ENCODE data around the gene PLXNB3. TPM values are rescaled to one million over a fixed set of nuclear protein-coding genes. Genes with fewer than 3 reads are reported as not detected.

The PLXNB3 gene
- total and polyA plus RNA-seq, 2 of the 13 experiments (the other 11 are each of a cell fraction or from before 2014, with no cell fraction given): 3.0 to 6.9 TPM

DNA sequence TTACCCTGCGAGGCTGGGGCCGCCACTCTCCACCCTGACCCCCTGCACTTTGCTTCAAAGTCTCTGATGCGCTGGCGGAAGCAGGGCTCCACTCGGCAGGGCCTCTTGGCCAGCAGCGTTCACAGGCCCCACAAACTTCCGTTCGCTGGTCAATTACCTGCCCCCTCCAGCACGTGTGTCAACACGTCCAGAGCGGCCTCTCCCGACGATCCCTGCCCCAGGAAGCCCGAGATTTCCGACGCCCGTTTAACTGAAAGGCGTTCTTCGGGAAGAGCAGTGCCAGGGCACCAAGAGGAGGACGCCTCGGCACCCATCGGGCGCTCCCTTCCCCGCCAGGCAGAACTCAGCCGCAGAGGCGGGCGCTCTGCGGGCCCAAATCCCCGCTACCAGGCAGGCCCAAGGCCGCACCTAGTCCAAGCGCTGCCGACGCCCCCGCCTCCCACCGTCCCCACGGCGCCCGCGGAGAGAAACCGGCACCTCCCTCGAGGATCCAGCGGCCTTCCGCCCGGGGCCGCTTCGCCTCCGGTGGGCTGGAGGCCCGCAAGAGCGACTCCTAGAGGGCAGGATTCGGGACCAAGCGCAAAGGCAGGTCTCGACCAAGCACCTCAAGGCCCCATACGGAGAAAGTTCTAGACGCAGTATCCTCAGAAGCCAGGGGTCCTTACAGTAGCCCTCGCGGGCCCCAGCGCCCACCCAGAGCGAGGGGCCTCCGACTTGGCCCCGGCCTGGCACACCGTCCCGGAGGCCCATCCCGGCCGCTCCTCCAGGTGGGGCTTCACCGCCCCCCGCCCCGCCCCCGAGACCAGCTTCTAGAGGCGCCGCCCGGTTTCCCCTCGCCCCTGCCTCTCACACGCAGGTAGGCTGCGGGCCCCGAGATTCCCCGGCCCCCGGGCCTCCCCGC, 40.4 kb upstream of the PLXNB3 start (continued):
- TF ChIP-seq ZNF879 (CRISPR knock-in tag; IDR thresholded peaks at IDR 0.05) (0 out of 2 replicates have a peak, but pooled peaks have one; percentile 33), ZFP36L1 (CRISPR knock-in tag; IDR thresholded peaks at IDR 0.05) (no peak), ATF7 (IDR thresholded peaks at IDR 0.05) (no peak), ATF7 (CRISPR knock-in tag; IDR thresholded peaks at IDR 0.05) (no peak), POGK (CRISPR knock-in tag; conservative IDR thresholded peaks at IDR 0.05) (peak; percentile 36; the same call in 1 of the 2 replicates), HNF4G (IDR thresholded peaks at IDR 0.05; ENCODE audit: borderline replicate concordance, low read depth, low read length) (no peak), HNF4G (CRISPR knock-in tag; IDR thresholded peaks at IDR 0.05; ENCODE audit: borderline replicate concordance, low read depth) (0 out of 2 replicates have a peak, but pooled peaks have one; percentile 19), NCOA2 (CRISPR knock-in tag; IDR thresholded peaks at IDR 0.05) (0 out of 2 replicates have a peak, but pooled peaks have one; percentile 39), ZNF251 (CRISPR knock-in tag; IDR thresholded peaks at IDR 0.05) (0 out of 2 replicates have a peak, but pooled peaks have one; percentile 20), KDM2A (CRISPR knock-in tag; IDR thresholded peaks at IDR 0.05; ENCODE audit: borderline replicate concordance, low read depth) (peak; percentile 48; the same call in 1 of the 2 replicates), ZNF430 (CRISPR knock-in tag; IDR thresholded peaks at IDR 0.05) (peak; percentile 84; the same call in 1 of the 2 replicates), ZNF317 (CRISPR knock-in tag; IDR thresholded peaks at IDR 0.05) (peak; percentile 46; the same call in 1 of the 2 replicates), ZSCAN25 (CRISPR knock-in tag; IDR thresholded peaks at IDR 0.05) (peak; percentile 85), MAZ (IDR thresholded peaks at IDR 0.05; ENCODE audit: borderline replicate concordance, low read depth, low read length) (no peak), MAZ (CRISPR knock-in tag; IDR thresholded peaks at IDR 0.05; ENCODE audit: low read depth) (peak; percentile 70; the same call in 1 of the 2 replicates), CENPBD1 (CRISPR knock-in tag; IDR thresholded peaks at IDR 0.05; ENCODE audit: borderline replicate concordance, low read depth) (no peak), MYNN (CRISPR knock-in tag; IDR thresholded peaks at IDR 0.05; ENCODE audit: low read depth) (no peak), HOXD1 (CRISPR knock-in tag; IDR thresholded peaks at IDR 0.05) (0 out of 2 replicates have a peak, but pooled peaks have one; percentile 42), HINFP (CRISPR knock-in tag; IDR thresholded peaks at IDR 0.05; ENCODE audit: low read depth) (no peak), NFE2L2 (IDR thresholded peaks at IDR 0.05; ENCODE audit: low read length) (no peak), PHF8 (CRISPR knock-in tag; IDR thresholded peaks at IDR 0.05) (peak; percentile 56; the same call in 1 of the 2 replicates), ZFP90 (CRISPR knock-in tag; IDR thresholded peaks at IDR 0.05; ENCODE audit: borderline replicate concordance) (no peak)
- TF ChIP-seq, protein P1, sequence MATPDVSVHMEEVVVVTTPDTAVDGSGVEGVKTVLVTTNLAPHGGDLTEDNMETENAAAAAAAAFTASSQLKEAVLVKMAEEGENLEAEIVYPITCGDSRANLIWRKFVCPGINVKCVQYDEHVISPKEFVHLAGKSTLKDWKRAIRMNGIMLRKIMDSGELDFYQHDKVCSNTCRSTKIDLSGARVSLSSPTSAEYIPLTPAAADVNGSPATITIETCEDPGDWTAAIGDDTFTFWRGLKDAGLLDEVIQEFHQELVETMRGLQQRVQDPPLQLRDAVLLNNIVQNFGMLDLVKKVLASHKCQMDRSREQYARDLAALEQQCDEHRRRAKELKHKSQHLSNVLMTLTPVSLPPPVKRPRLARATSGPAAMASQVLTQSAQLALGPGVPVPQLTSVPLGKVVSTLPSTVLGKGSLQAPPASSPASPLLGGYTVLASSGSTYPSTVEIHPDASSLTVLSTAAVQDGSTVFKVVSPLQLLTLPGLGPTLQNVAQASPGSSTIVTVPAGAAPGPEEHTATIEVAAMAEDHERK (CRISPR knock-in tag; IDR thresholded peaks at IDR 0.05; ENCODE audit: low read depth): no peak
- TF ChIP-seq, protein P2, sequence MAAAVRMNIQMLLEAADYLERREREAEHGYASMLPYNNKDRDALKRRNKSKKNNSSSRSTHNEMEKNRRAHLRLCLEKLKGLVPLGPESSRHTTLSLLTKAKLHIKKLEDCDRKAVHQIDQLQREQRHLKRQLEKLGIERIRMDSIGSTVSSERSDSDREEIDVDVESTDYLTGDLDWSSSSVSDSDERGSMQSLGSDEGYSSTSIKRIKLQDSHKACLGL (CRISPR knock-in tag; IDR thresholded peaks at IDR 0.05): peak; percentile 62; the same call in 1 of the 2 replicates

Data from HepG2 (cell line).